SK-N-SH (cell line): ENCODE measurements around the gene CALML3. TPM values are rescaled to one million over a fixed set of nuclear protein-coding genes. Genes with fewer than 3 reads are reported as not detected.

Experiments used
- CTCF ChIA-PET: fragments of 300-600, 350-600 bp; formaldehyde crosslinking; extraction: SDS; loops from one replicate; lab custom pipeline; 2021; lab: Yijun Ruan, JAX
- POLR2A ChIA-PET: fragments of 350-600 bp; sonication (Branson Sonifier 250); formaldehyde crosslinking; extraction: SDS; loops from one replicate; lab custom pipeline; 2020; ENCODE audit warnings: antibody characterized with exemption, inconsistent platforms; lab: Yijun Ruan, JAX
- DNase-seq: peaks from one replicate; pipeline ENCODE4 v3.0.0; 2012
- H2AFZ ChIP-seq: fragments of 200-600 bp; sonication (generic); 2 replicates; pipeline ENCODE4 v1.8.1; 2016; ENCODE audit warnings: antibody characterized with exemption, mild to moderate bottlenecking, low read depth
- H3F3A ChIP-seq: fragments of 200-600 bp; sonication (generic); replicated peaks from 2 replicates; pipeline ENCODE3; 2016; ENCODE audit warnings: antibody characterized with exemption, mild to moderate bottlenecking; ENCODE audit not compliant: insufficient read depth
- H3K27ac ChIP-seq, 2 experiments: fragments of 200-500 bp in 1 of 2; fragments of 200-600 bp in 1 of 2; sonication (Bioruptor generic) in 1 of 2; sonication (generic), shearing (Covaris generic) in 1 of 2; 2 replicates each; pipeline versions ENCODE4 v1.5.1 to v1.6.1; 2014 to 2016; ENCODE audit warnings: low read depth in 2 of 2, inconsistent platforms in 1 of 2, low read length in 1 of 2, mild to moderate bottlenecking in 1 of 2, mixed read lengths in 1 of 2
- H3K27me3 ChIP-seq: fragments of 200-600 bp; sonication (generic), shearing (Covaris generic); 2 replicates; pipeline ENCODE4 v1.6.1; 2016; ENCODE audit warnings: mixed run types; ENCODE audit not compliant: insufficient read depth
- H3K36me3 ChIP-seq, 2 experiments: fragments of 200-500 bp in 1 of 2; fragments of 200-600 bp in 1 of 2; sonication (Bioruptor generic) in 1 of 2; sonication (generic) in 1 of 2; replicated peaks in 1 of 2; 2 replicates each; pipeline versions ENCODE3 to v1.5.1; 2014 to 2016; ENCODE audit warnings: low read length in 1 of 2, mild to moderate bottlenecking in 1 of 2; ENCODE audit not compliant: insufficient read depth in 2 of 2, control insufficient read depth in 1 of 2
- H3K4me1 ChIP-seq, 2 experiments: fragments of 200-500 bp in 1 of 2; fragments of 200-600 bp in 1 of 2; sonication (Bioruptor generic) in 1 of 2; sonication (generic), shearing (Covaris generic) in 1 of 2; 2 replicates each; pipeline versions ENCODE4 v1.5.1 to v1.6.1; 2014 to 2016; ENCODE audit warnings: low read depth in 1 of 2, low read length in 1 of 2, mixed run types in 1 of 2; ENCODE audit not compliant: insufficient read depth in 2 of 2, control insufficient read depth in 1 of 2
- H3K4me2 ChIP-seq: fragments of 200-600 bp; sonication (generic), shearing (Covaris generic); 2 replicates; pipeline ENCODE4 v1.6.1; 2017; ENCODE audit warnings: mixed run types
- H3K4me3 ChIP-seq, 2 experiments: fragments of 200-500 bp in 1 of 2; fragments of 200-600 bp in 1 of 2; sonication (Bioruptor generic) in 1 of 2; sonication (generic), shearing (Covaris generic) in 1 of 2; 2 replicates each; pipeline versions ENCODE4 v1.5.1 to v1.8.1; 2014 to 2016; ENCODE audit warnings: low read depth in 2 of 2, inconsistent platforms in 1 of 2, low read length in 1 of 2, mild to moderate bottlenecking in 1 of 2, mixed read lengths in 1 of 2, moderate library complexity in 1 of 2
- H3K79me2 ChIP-seq: fragments of 200-600 bp; sonication (generic); 2 replicates; pipeline ENCODE4 v1.8.1; 2017; ENCODE audit warnings: mild to moderate bottlenecking; ENCODE audit not compliant: insufficient read depth
- H3K9ac ChIP-seq: fragments of 200-600 bp; sonication (generic); 2 replicates; pipeline ENCODE4 v1.6.1; 2017; ENCODE audit warnings: mixed run types
- H3K9me2 ChIP-seq: fragments of 200-600 bp; sonication (generic); 2 replicates; pipeline ENCODE4 v1.6.1; 2017; ENCODE audit warnings: mixed run types
- H3K9me3 ChIP-seq: fragments of 200-600 bp; sonication (generic); 2 replicates; pipeline ENCODE4 v1.6.1; 2017; ENCODE audit warnings: mixed run types, mild to moderate bottlenecking, moderate library complexity
- H4K20me1 ChIP-seq: fragments of 200-600 bp; sonication (generic); 2 replicates; pipeline ENCODE4 v1.6.1; 2017; ENCODE audit warnings: mild to moderate bottlenecking, mixed run types; ENCODE audit not compliant: insufficient read depth
- CHD2 ChIP-seq: fragments of 150-350 bp; IDR thresholded peaks from 2 replicates; pipeline ENCODE4 v1.6.1; 2018; ENCODE audit warnings: low read length; ENCODE audit not compliant: partially characterized antibody
- EP300 ChIP-seq, 2 experiments: IDR thresholded peaks; 2 replicates each; pipeline versions ENCODE4 v1.4.0 to v1.6.1; 2012; ENCODE audit warnings: borderline replicate concordance in 1 of 2, low read depth in 1 of 2, low read length in 1 of 2
- FOSL2 ChIP-seq: IDR thresholded peaks from 2 replicates; pipeline ENCODE4 v1.4.0; 2012; ENCODE audit warnings: low read depth, mild to moderate bottlenecking, moderate library complexity, borderline replicate concordance
- FOXJ3 ChIP-seq: sonication (generic); formaldehyde crosslinking; IDR thresholded peaks from 2 replicates; pipeline ENCODE4 v1.5.1; 2020; ENCODE audit warnings: mild to moderate bottlenecking, missing genetic modification reagents
- GATA2 ChIP-seq: sonication (generic); formaldehyde crosslinking; IDR thresholded peaks from 2 replicates; pipeline ENCODE4 v1.5.0; 2020; ENCODE audit warnings: mild to moderate bottlenecking, missing genetic modification reagents
- JUND ChIP-seq: IDR thresholded peaks from 2 replicates; pipeline ENCODE4 v1.4.0; 2012
- MEF2A ChIP-seq: IDR thresholded peaks from 2 replicates; pipeline ENCODE4 v1.4.0; 2012; ENCODE audit warnings: low read depth, borderline replicate concordance
- POLR2AphosphoS5 ChIP-seq: IDR thresholded peaks from 2 replicates; pipeline ENCODE4 v1.6.1; 2012; ENCODE audit warnings: low read depth, low read length
- RCOR1 ChIP-seq: fragments of 150-350 bp; IDR thresholded peaks from 2 replicates; pipeline ENCODE4 v1.6.1; 2017; ENCODE audit warnings: antibody characterized with exemption, low read length
- RFX5 ChIP-seq: IDR thresholded peaks from 2 replicates; pipeline ENCODE4 v1.6.1; 2012; ENCODE audit warnings: mild to moderate bottlenecking, improper control_type of control experiment, low read length
- SMC3 ChIP-seq: IDR thresholded peaks from 2 replicates; pipeline ENCODE4 v1.6.1; 2012; ENCODE audit warnings: low read depth, low read length, improper control_type of control experiment
- TAF1 ChIP-seq: IDR thresholded peaks from 2 replicates; pipeline ENCODE4 v1.6.1; 2012; ENCODE audit warnings: low read depth, mild to moderate bottlenecking, low read length, moderate library complexity, borderline replicate concordance
- TCF12 ChIP-seq: IDR thresholded peaks from 2 replicates; pipeline ENCODE4 v1.4.0; 2012
- USF1 ChIP-seq: IDR thresholded peaks from 2 replicates; pipeline ENCODE4 v1.4.0; 2012; ENCODE audit warnings: low read depth, borderline replicate concordance
- YY1 ChIP-seq: IDR thresholded peaks from 2 replicates; pipeline ENCODE4 v1.4.0; 2012; ENCODE audit warnings: low read depth, mild to moderate bottlenecking
- WGBS: methylation state at CpG from one replicate; pipeline ENCODE4 v1.1.6; 2017; ENCODE audit warnings: low lambda C conversion rate; 5-methylcytosine and 5-hydroxymethylcytosine counted together
- polyA plus RNA-seq, 3 experiments: library from polyadenylated mRNA; depleted of rRNA; stranded (reverse); fragments of >200 nt; gene quantifications; 2 replicates each; pipeline ENCODE4 v1.2.3, GENCODE V29; 2012
- TF ChIP-seq, protein P1 (sequence below): IDR thresholded peaks from 2 replicates; pipeline ENCODE4 v1.6.1; 2012; ENCODE audit warnings: mild to moderate bottlenecking, low read depth, low read length, moderate library complexity
- TF ChIP-seq, protein P2 (sequence below): fragments of 150-350 bp; IDR thresholded peaks from 2 replicates; pipeline ENCODE4 v1.6.1; 2016; ENCODE audit warnings: mild to moderate bottlenecking, low read depth, low read length
- TF ChIP-seq, protein P3 (sequence below): fragments of 150-350 bp; IDR thresholded peaks from 2 replicates; pipeline ENCODE4 v1.6.1; 2017; ENCODE audit warnings: antibody characterized with exemption, low read length, low read depth, borderline replicate concordance

Gene CALML3
- polyA plus RNA-seq, 1 of the 3 experiments (the other 2 are of a cell fraction), result not detected

DNA sequence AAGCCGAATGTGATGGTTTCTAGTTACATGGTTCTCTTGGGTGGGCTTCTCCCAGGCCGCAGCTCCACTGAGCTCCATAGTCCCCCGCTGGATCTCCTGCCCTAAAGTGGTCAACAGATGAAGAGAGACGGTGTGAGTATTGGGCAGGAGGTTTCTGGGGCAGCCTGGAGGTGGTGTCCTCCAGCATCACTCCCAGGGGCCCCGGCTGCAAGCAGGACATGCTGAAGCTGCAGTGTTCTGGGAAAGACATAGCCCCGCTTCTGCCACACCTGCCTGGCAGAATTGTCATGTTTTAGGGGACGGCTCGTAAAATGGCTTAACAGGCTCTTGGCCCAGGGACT is 40.4 kb downstream of the CALML3 start:
- Histone ChIP-seq H4K20me1 (no peaks in the 10 kb centered on the region), H3K9me3 (no peaks in the 10 kb centered on the region), H3K4me3 (no peak overlapping the region), H2AFZ (no peak overlapping the region), H3K79me2 (no peaks in the 10 kb centered on the region)
- POLR2A ChIA-PET, result no interaction called here
- no peak for TF ChIP-seq MEF2A
- no peak for TF ChIP-seq RFX5
- TF ChIP-seq, protein P1, sequence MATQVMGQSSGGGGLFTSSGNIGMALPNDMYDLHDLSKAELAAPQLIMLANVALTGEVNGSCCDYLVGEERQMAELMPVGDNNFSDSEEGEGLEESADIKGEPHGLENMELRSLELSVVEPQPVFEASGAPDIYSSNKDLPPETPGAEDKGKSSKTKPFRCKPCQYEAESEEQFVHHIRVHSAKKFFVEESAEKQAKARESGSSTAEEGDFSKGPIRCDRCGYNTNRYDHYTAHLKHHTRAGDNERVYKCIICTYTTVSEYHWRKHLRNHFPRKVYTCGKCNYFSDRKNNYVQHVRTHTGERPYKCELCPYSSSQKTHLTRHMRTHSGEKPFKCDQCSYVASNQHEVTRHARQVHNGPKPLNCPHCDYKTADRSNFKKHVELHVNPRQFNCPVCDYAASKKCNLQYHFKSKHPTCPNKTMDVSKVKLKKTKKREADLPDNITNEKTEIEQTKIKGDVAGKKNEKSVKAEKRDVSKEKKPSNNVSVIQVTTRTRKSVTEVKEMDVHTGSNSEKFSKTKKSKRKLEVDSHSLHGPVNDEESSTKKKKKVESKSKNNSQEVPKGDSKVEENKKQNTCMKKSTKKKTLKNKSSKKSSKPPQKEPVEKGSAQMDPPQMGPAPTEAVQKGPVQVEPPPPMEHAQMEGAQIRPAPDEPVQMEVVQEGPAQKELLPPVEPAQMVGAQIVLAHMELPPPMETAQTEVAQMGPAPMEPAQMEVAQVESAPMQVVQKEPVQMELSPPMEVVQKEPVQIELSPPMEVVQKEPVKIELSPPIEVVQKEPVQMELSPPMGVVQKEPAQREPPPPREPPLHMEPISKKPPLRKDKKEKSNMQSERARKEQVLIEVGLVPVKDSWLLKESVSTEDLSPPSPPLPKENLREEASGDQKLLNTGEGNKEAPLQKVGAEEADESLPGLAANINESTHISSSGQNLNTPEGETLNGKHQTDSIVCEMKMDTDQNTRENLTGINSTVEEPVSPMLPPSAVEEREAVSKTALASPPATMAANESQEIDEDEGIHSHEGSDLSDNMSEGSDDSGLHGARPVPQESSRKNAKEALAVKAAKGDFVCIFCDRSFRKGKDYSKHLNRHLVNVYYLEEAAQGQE, result no peak
- no peak for TF ChIP-seq POLR2AphosphoS5
- TF ChIP-seq FOXJ3 (CRISPR knock-in tag), result no peak
- TF ChIP-seq YY1, result no peak
- no peak for TF ChIP-seq FOSL2
- TF ChIP-seq CHD2, result no peak
- TF ChIP-seq TCF12, result no peak
- no peak for TF ChIP-seq RCOR1
- no peak for TF ChIP-seq TAF1
- no peak for TF ChIP-seq EP300 (IDR thresholded peaks at IDR 0.05; ENCODE audit: borderline replicate concordance in 1 of 2, low read depth in 1 of 2, low read length in 1 of 2)
- no peak for TF ChIP-seq JUND
- TF ChIP-seq GATA2 (CRISPR knock-in tag), result no peak
- TF ChIP-seq, protein P2, sequence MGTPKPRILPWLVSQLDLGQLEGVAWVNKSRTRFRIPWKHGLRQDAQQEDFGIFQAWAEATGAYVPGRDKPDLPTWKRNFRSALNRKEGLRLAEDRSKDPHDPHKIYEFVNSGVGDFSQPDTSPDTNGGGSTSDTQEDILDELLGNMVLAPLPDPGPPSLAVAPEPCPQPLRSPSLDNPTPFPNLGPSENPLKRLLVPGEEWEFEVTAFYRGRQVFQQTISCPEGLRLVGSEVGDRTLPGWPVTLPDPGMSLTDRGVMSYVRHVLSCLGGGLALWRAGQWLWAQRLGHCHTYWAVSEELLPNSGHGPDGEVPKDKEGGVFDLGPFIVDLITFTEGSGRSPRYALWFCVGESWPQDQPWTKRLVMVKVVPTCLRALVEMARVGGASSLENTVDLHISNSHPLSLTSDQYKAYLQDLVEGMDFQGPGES, result no peak
- no peak for TF ChIP-seq USF1
- no peak for TF ChIP-seq SMC3
- TF ChIP-seq, protein P3, sequence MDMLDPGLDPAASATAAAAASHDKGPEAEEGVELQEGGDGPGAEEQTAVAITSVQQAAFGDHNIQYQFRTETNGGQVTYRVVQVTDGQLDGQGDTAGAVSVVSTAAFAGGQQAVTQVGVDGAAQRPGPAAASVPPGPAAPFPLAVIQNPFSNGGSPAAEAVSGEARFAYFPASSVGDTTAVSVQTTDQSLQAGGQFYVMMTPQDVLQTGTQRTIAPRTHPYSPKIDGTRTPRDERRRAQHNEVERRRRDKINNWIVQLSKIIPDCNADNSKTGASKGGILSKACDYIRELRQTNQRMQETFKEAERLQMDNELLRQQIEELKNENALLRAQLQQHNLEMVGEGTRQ, result no peak
- TF ChIP-seq, all 33 proteins: peak for 0
- H3K9me2 ChIP-seq, result no peaks in the 10 kb centered on the region
- 88% methylated on average over 8 of the region's 8 CpGs for WGBS
- H3K4me2 ChIP-seq, result no peak overlapping the region
- H3K4me1 ChIP-seq, result peaks cover 2 to 4% of the 10 kb centered on the region in 2 experiments; a peak in 2 of 4 replicates
- H3K27ac ChIP-seq, result no peak overlapping the region
- H3K9ac ChIP-seq, result no peak overlapping the region
- no peaks in the 10 kb centered on the region for H3K27me3 ChIP-seq
- no peaks in the 10 kb centered on the region for H3K36me3 ChIP-seq
- H3F3A ChIP-seq, result no peaks in the 10 kb centered on the region
- no peak for DNase-seq
- CTCF ChIA-PET, result interaction anchor here (0.7 kb wide), 1 partner anchor 121 kb away, joined by 3 read pairs; no protein-coding TSS in a partner anchor
